AG09319 (cell line): ENCODE measurements around the gene PRKCD.

Source experiments
- DNase-seq: peaks from one replicate; pipeline ENCODE4 v3.0.0-alpha.2; 2010; ENCODE audit warnings: low read depth; ENCODE audit errors: extremely low read depth
- CTCF ChIP-seq: IDR thresholded peaks from 2 replicates; pipeline ENCODE4 v1.5.1; 2011; ENCODE audit warnings: low read depth, mild to moderate bottlenecking, inconsistent platforms, low read length, moderate library complexity

PRKCD gene

DNA sequence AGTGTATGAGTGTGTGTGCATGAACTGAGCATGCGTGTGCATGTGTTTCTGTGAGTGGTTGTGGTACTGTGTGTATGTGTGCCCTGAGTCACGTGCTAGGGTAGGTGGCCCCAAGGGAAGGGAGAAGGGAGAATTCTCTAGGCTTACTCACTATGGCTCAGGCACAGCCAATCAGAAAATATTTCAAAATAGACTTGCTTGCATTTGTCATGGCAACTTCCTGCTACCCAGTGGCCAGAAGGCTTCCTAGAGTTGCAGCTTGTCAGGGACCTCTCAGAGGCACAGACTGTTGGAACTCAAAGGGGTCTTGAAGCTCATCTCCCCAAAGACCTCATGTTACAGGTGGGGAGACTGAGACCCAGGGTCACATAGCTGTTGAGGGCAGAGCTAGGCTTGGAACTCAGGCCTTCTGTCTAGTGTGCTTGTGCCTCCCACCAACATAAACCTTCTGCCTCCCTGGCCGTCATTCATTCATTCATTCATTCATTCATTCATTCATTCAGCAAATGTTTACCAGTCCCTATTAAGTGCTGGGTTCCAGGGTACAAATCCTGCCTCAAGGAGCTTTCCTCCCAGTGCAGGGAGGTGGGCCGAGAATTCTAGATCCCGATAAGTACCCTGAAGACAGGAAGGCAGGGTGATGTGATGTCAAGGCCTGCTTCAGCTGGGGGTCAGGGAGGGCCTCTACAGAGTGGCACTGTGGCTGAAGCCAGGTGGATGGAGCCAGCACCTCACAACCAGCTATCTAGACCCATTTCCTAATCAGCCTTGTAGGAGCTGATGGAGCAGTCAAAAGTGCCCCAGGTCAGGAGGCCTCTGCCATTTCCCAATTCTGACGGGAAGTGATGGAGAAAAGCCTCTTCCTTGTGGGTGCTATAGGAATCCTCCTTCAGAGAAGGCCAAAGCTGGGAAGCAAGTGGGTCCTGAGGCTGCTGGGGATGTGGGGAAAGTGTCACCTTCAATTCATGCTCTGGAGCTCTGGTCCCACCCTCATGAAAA is 19.9 kb upstream of the PRKCD start:
- TF ChIP-seq CTCF: no peak
- no peak for DNase-seq

DNA sequence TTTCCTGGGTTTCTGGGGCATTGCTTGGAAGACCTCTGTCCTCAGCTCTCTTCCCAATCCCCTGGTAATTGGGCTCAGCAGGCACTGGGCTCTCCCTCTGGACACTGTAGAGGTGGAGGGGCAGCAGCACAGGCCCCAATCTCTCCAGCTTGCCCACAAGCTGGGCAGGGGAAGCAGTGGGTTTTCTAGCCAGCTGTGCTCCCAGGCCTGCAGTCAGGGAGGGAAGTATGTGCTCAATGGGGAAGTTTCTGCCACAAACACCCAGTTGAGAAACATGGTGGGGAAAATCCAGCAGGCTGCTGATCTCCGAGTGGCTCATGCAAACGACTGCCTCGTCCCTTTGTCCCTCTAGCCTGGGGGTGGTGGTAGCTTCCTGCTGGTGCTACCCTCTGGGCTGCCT is 18.0 kb upstream of the PRKCD start:
- no peak for TF ChIP-seq CTCF
- DNase-seq: no peak

GRCh38 chr3:53144446-53144845 is 16.6 kb upstream of the PRKCD start:
- no peak for DNase-seq
- TF ChIP-seq CTCF: no peak

- no peak for DNase-seq
- TF ChIP-seq CTCF: no peak
These were observed 15.9 kb upstream of the PRKCD start for GRCh38 chr3:53144862-53145712.

GRCh38 chr3:53145713-53146080 is 15.3 kb upstream of the PRKCD start:
- TF ChIP-seq CTCF: no peak
- DNase-seq: no peak

DNA sequence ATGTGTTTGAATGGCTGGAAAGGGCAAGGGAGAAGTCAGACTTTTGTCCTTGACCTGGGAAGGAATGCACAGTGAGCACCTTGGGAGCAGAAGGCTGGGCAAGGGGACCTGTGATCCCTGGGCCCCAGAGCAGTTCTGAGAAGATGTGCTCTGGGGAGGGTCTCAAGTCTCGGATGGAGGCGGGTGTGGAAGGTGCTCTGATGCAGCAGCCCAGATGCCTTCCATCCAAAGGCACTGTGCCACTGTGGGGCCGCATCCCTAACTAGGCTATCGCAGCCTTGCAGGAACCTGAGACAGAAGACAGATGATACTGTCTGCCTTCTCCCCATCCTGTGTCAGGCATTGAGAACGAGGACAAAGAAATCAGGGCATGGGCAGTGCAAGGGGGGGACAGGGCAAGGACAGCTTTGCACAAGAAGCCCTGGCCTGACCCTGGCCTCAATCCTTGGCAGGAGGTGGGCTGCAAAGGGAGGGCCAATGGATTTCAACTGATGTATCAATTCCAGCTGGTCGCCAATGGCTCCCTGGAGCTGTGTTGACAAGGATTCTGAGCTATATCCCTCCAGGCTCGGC is 14.6 kb upstream of the PRKCD start:
- no peak for TF ChIP-seq CTCF
- no peak for DNase-seq
